Measurements from ENCODE around the gene PHLDB1.
A peak's percentile ranks its signal among the peaks of the same experiment; 100 is the strongest.

PHLDB1 gene

DNA sequence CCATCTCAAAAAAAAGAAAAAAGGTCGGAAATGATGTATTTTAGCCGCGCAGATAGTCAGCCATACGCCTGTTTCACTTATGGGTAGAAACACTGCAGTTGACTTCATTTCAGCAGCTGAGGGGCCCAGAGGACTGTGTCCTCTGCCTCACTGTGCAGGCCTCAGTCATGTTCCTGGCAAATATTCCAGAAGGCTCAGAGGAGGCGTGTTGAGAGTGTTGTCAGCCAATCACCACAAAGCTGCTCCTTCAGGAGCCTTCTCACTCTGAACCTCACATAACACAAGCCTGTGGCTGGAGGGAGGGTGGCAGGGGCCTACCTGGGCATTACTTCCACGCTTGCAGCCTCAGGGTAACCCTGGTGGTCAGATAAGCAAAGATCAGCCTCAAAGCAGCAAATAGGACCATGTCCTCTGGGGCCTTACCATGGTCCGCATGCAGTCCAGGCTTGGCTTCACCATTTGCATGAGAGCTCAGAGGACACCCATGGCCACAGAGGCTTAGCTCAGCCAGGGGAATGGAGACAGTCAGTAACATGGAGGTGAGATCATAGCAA is 89.3 kb downstream of the PHLDB1 start:
- Histone ChIP-seq H3K27ac (ENCODE audit: insufficient read depth, low read depth, low read length, poor library complexity, severe bottlenecking) (no peak overlapping the region), H3K4me1 (ENCODE audit: control insufficient read depth, insufficient read depth, low read length) (peaks cover 5% of the 10 kb centered on the region), H3K36me3 (ENCODE audit: control insufficient read depth, insufficient read depth, low read length) (no peaks in the 10 kb centered on the region), H3K4me3 (ENCODE audit: insufficient read depth, low read depth, low read length) (no peak overlapping the region), H3K9me3 (ENCODE audit: control insufficient read depth, low read length) (no peaks in the 10 kb centered on the region), H3K27me3 (ENCODE audit: control insufficient read depth, insufficient read depth, low read length, poor library complexity, severe bottlenecking) (no peaks in the 10 kb centered on the region)
- 92 to 94% methylated on average over 7 of the region's 7 CpGs for WGBS, 2 experiments

DNA sequence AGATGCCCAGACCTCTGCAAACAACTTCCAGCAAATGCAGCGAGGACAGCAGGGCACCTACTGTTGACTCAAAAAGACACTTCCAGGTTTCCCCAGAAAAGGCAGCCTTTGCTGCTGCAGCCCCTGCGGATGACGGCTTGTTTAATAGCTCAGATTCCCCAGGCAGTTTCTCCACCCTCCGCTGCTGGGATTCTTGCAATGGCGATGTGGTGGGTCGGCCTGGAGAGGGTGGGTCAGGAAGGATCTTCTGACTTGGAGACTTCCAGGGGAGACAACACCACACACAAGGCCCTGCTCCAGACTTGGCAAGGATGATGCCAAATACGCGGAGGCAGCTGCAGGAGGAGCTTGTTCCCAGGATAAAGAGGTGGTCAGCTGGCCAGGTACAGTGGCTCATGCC is 89.9 kb downstream of the PHLDB1 start:
- Histone ChIP-seq H3K36me3 (ENCODE audit: control insufficient read depth, insufficient read depth, low read length) (no peaks in the 10 kb centered on the region), H3K4me1 (ENCODE audit: control insufficient read depth, insufficient read depth, low read length) (peaks cover 3% of the 10 kb centered on the region), H3K27me3 (ENCODE audit: control insufficient read depth, insufficient read depth, low read length, poor library complexity, severe bottlenecking) (no peaks in the 10 kb centered on the region), H3K9me3 (ENCODE audit: control insufficient read depth, low read length) (no peaks in the 10 kb centered on the region), H3K4me3 (ENCODE audit: insufficient read depth, low read depth, low read length) (no peak overlapping the region), H3K27ac (ENCODE audit: insufficient read depth, low read depth, low read length, poor library complexity, severe bottlenecking) (no peak overlapping the region)
- 85 to 87% methylated on average over 8 of the region's 8 CpGs for WGBS, 2 experiments

DNA sequence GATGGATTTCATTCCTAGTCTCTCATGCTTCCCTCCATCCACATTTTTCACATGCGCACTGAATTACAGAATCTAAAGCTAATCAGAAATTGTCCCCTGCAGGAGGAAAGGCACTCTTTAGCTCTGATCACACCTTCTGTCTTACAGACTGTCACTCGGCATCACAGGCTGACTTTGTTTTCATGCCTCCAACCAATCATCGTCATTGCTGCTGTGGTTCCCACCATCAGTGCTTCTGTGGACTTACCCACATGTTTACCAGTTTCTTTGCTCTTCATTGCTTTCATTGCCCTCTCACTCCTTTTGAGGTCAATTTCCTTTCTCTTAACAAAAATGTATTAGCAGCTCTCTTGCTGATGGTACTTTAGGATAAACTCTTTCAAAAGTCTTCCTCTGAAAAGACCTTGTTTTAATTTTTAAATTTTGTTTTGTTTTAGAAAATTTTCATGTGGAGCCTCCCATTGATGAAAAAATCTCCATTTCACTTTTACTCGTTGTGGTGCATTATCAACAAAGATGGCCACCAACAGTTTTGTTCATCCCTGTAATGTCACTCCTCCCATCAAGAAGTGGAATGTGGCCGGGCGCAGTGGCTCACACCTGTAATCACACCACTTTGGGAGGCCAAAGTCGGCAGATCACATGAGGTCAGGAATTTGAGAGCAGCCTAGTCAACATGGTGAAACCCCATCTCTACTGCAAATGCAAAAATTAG is 92.2 kb downstream of the PHLDB1 start:
- no peaks in the 10 kb centered on the region for H3K4me1 ChIP-seq (ENCODE audit: control insufficient read depth, insufficient read depth, low read length)
- H3K4me3 ChIP-seq (ENCODE audit: insufficient read depth, low read depth, low read length): no peak overlapping the region
- WGBS, 2 experiments: 88 to 91% methylated on average over 7 of the region's 7 CpGs
- no peak overlapping the region for H3K27ac ChIP-seq (ENCODE audit: insufficient read depth, low read depth, low read length, poor library complexity, severe bottlenecking)
- H3K9me3 ChIP-seq (ENCODE audit: control insufficient read depth, low read length): no peaks in the 10 kb centered on the region
- no peaks in the 10 kb centered on the region for H3K36me3 ChIP-seq (ENCODE audit: control insufficient read depth, insufficient read depth, low read length)
- no peaks in the 10 kb centered on the region for H3K27me3 ChIP-seq (ENCODE audit: control insufficient read depth, insufficient read depth, low read length, poor library complexity, severe bottlenecking)

DNA sequence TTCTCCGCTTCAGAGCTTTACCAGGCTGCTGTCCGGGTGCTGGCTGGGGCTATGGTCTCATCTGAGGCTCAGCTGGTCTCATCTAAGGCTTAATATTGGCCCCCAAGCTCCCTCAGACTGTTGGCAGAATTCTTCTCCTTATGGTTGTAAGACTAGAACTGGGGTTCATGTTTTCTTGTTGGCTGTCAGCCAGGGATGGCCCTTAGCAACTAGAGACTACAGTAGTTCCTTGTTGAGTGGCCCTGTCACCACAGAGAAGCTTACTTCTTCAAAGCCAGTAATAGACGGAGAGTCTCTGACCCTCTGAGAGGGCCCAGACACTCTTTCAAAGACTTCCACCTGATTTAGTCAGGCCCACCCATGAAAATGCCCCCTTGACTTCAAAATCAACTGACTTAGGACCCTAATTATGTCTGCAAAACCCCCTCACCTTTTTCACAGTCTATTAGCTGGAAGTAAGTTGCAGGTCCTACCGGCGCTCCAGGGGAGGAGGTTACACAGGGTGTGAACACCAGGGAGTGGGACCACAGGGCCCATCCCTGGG is 96.2 kb downstream of the PHLDB1 start:
- Histone ChIP-seq H3K27me3 (ENCODE audit: control insufficient read depth, insufficient read depth, low read length, poor library complexity, severe bottlenecking) (no peaks in the 10 kb centered on the region), H3K9me3 (ENCODE audit: control insufficient read depth, low read length) (no peaks in the 10 kb centered on the region), H3K36me3 (ENCODE audit: control insufficient read depth, insufficient read depth, low read length) (no peaks in the 10 kb centered on the region), H3K27ac (ENCODE audit: insufficient read depth, low read depth, low read length, poor library complexity, severe bottlenecking) (no peak overlapping the region), H3K4me3 (ENCODE audit: insufficient read depth, low read depth, low read length) (no peak overlapping the region), H3K4me1 (ENCODE audit: control insufficient read depth, insufficient read depth, low read length) (peaks cover 14% of the 10 kb centered on the region)
- WGBS, 2 experiments: 94% methylated on average over 5 of the region's 5 CpGs

DNA sequence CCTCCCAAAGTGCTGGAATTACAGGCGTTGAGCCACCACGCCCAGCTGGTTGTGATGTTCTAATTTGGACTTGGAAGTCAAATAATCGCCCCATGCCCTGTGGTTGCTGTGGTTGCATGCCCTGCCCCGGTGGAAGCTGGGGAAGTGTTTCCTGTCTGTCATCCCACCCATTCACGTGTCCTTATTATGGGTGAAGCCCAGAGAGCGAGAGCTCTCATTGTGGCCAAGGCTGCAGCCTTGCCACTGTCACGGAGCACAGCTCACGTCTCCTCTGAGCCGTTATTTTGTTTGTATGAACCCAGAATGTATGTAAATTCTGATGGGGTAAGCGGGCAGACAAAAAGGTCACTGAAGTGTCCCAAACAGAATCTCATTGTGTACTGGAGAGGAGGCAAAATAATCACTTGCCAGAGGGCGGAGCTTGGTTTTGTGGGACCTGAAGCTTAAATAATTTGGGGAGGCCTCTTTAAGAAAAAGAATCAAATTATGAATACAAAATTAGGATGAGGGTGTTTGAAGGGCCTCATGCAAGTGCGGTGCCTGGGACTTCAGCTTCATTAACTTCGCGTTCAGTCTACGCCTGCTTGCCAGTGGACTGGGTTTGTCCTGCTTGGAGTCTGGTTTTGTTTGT is 97.8 kb downstream of the PHLDB1 start:
- no peaks in the 10 kb centered on the region for H3K9me3 ChIP-seq (ENCODE audit: control insufficient read depth, low read length)
- H3K36me3 ChIP-seq (ENCODE audit: control insufficient read depth, insufficient read depth, low read length): no peaks in the 10 kb centered on the region
- no peak overlapping the region for H3K4me3 ChIP-seq (ENCODE audit: insufficient read depth, low read depth, low read length)
- 84 to 85% methylated on average over 15 of the region's 15 CpGs for WGBS, 2 experiments
- H3K4me1 ChIP-seq (ENCODE audit: control insufficient read depth, insufficient read depth, low read length): peaks cover 14% of the 10 kb centered on the region
- peak overlapping the region; percentile 42 for H3K27ac ChIP-seq (ENCODE audit: insufficient read depth, low read depth, low read length, poor library complexity, severe bottlenecking)
- H3K27me3 ChIP-seq (ENCODE audit: control insufficient read depth, insufficient read depth, low read length, poor library complexity, severe bottlenecking): no peaks in the 10 kb centered on the region

DNA sequence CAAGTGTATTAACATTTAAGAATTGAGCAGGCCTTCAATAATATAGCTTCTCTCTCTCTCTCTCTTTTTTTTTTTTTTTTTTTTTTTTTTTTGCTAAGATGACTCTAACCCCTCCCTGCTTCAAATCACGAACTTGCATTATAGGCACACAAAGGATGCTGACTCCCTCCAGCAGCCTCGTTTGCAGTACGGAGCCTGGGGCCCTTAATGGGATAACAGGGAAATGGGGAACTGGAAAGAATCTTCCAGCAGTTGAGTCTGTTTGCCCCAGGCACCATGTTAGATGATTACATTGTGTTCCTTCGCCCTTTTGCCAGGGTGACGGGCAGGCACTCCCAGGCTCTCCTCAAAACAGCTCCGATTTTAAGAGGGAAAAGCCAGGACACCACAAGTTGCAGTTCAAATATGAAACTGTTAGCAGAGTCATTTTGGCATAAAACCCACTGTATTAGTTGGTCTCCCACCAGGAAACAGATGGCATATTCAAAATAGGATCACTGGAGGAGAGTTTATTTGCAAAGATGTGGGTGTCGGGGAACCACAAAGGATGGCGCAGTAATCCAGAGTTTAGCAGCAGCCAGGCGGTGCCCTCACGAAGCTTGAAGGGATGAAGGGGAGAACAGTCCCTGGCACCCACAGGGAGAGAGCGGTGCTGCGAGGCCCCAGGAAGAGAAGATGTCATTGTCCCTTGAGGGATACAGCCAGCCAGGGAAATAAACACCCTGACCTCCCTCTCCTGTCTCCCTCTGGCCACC is 98.6 kb downstream of the PHLDB1 start:
- H3K4me1 ChIP-seq (ENCODE audit: control insufficient read depth, insufficient read depth, low read length): peaks cover 14% of the 10 kb centered on the region
- no peaks in the 10 kb centered on the region for H3K27me3 ChIP-seq (ENCODE audit: control insufficient read depth, insufficient read depth, low read length, poor library complexity, severe bottlenecking)
- no peak overlapping the region for H3K4me3 ChIP-seq (ENCODE audit: insufficient read depth, low read depth, low read length)
- H3K36me3 ChIP-seq (ENCODE audit: control insufficient read depth, insufficient read depth, low read length): no peaks in the 10 kb centered on the region
- H3K9me3 ChIP-seq (ENCODE audit: control insufficient read depth, low read length): no peaks in the 10 kb centered on the region
- WGBS, 2 experiments: 72 to 76% methylated on average over 12 of the region's 12 CpGs
- no peak overlapping the region for H3K27ac ChIP-seq (ENCODE audit: insufficient read depth, low read depth, low read length, poor library complexity, severe bottlenecking)

DNA sequence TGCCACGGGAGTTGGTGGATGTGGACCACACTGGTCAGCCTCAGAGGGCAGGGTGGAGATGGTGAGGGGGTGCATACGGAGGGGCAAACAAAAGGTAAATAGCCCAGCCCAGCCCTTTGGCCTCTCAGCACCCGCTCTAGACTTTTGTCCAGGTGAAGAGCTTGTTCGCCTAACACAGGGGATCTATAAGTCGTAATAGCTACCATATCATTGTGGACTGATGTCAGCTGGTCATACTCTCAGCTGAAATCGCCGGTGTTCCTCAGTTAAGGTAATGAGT is 99.1 kb downstream of the PHLDB1 start:
- no peaks in the 10 kb centered on the region for H3K36me3 ChIP-seq (ENCODE audit: control insufficient read depth, insufficient read depth, low read length)
- no peaks in the 10 kb centered on the region for H3K27me3 ChIP-seq (ENCODE audit: control insufficient read depth, insufficient read depth, low read length, poor library complexity, severe bottlenecking)
- no peaks in the 10 kb centered on the region for H3K9me3 ChIP-seq (ENCODE audit: control insufficient read depth, low read length)
- H3K4me3 ChIP-seq (ENCODE audit: insufficient read depth, low read depth, low read length): no peak overlapping the region
- H3K4me1 ChIP-seq (ENCODE audit: control insufficient read depth, insufficient read depth, low read length): peaks cover 14% of the 10 kb centered on the region
- 94 to 95% methylated on average over 7 of the region's 7 CpGs for WGBS, 2 experiments
- no peak overlapping the region for H3K27ac ChIP-seq (ENCODE audit: insufficient read depth, low read depth, low read length, poor library complexity, severe bottlenecking)

Measured in ectodermal cell (in vitro differentiated cells).